DND-41 (cell line): ENCODE results near the gene CCDC178.

ENCODE experiments used
- ATAC-seq: fragments of 200-7000 bp; cut with Tn5 transposase; 3 replicates; pipeline ENCODE4 v1.9.1; 2021; ENCODE audit warnings: low read depth; ENCODE audit not compliant: insufficient read depth
- DNase-seq: peaks from one replicate; pipeline ENCODE4 v3.0.0-alpha.2; 2020
- H2AFZ ChIP-seq: 2 replicates; pipeline ENCODE4 v1.6.0; 2012; ENCODE audit warnings: low read depth, low read length
- H3K27ac ChIP-seq: 2 replicates; pipeline ENCODE4 v1.5.1; 2012; ENCODE audit warnings: low read length, inconsistent platforms
- H3K27me3 ChIP-seq: fragments of 200-600 bp; sonication (generic); 2 replicates; pipeline ENCODE4 v1.6.0; 2012; ENCODE audit warnings: low read length, mild to moderate bottlenecking, inconsistent platforms; ENCODE audit not compliant: insufficient read depth, poor library complexity
- H3K36me3 ChIP-seq: 2 replicates; pipeline ENCODE4 v1.5.1; 2012; ENCODE audit warnings: low read length, inconsistent platforms; ENCODE audit not compliant: insufficient read depth
- H3K4me1 ChIP-seq: 2 replicates; pipeline ENCODE4 v1.5.1; 2012; ENCODE audit warnings: mild to moderate bottlenecking, low read length; ENCODE audit not compliant: insufficient read depth
- H3K4me2 ChIP-seq: 2 replicates; pipeline ENCODE4 v1.6.0; 2012; ENCODE audit warnings: mild to moderate bottlenecking, moderate library complexity, low read length, inconsistent platforms; ENCODE audit not compliant: insufficient read depth
- H3K4me3 ChIP-seq, 2 experiments: fragments of 200-600 bp in 1 of 2; shearing (Covaris generic) in 1 of 2; 2 replicates each; pipeline ENCODE4 v1.5.1; 2012 to 2016; ENCODE audit warnings: inconsistent platforms in 2 of 2, low read length in 2 of 2, mild to moderate bottlenecking in 2 of 2, low read depth in 1 of 2, moderate library complexity in 1 of 2
- H3K79me2 ChIP-seq: 2 replicates; pipeline ENCODE4 v1.6.0; 2012; ENCODE audit warnings: low read length, inconsistent platforms; ENCODE audit not compliant: insufficient read depth
- H3K9ac ChIP-seq: 2 replicates; pipeline ENCODE4 v1.6.0; 2012; ENCODE audit warnings: low read depth, mild to moderate bottlenecking, inconsistent platforms, low read length, moderate library complexity
- H3K9me3 ChIP-seq: 2 replicates; pipeline ENCODE4 v1.5.1; 2012; ENCODE audit warnings: low read length, moderate library complexity, mild to moderate bottlenecking, inconsistent platforms; ENCODE audit not compliant: insufficient read depth, severe bottlenecking
- H4K20me1 ChIP-seq: 2 replicates; pipeline ENCODE4 v1.6.0; 2012; ENCODE audit warnings: low read length; ENCODE audit not compliant: insufficient read depth
- EZH2 ChIP-seq: IDR thresholded peaks from 3 replicates; pipeline ENCODE4 v1.6.1; 2012; ENCODE audit warnings: borderline replicate concordance, low read depth, mild to moderate bottlenecking, moderate library complexity, low read length, inconsistent platforms; ENCODE audit not compliant: severe bottlenecking
- TF ChIP-seq, protein P1 (sequence below): IDR thresholded peaks from 2 replicates; pipeline ENCODE4 v1.5.1; 2012; ENCODE audit warnings: borderline replicate concordance, low read length, moderate library complexity, mild to moderate bottlenecking; ENCODE audit not compliant: poor library complexity, severe bottlenecking; ENCODE audit errors: extremely low read depth

CCDC178 gene

DNA sequence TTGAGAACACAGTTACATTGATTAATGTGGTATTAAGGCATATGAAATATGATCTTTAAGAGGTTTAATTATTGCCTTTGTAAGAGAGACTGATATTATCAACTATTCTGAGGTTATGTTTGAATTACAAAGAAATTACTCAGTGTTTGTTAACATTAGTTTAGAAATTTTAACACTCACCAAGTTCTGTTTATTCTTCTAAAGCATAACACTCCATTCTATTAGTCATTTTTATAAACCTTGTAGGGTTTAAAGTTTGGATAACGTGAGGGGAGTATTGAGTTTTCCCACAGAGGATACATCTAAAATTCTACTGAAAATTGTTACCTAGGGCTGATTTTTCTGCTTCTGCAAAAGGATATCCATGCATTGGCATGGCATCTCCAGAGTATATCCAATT, 7.7 kb downstream of the CCDC178 start:
- Histone ChIP-seq H4K20me1 (no peaks in the 10 kb centered on the region), H3K79me2 (no peaks in the 10 kb centered on the region), H3K4me2 (no peak overlapping the region), H3K9ac (no peak overlapping the region), H3K36me3 (no peaks in the 10 kb centered on the region), H3K4me3 (no peak overlapping the region), H3K9me3 (no peaks in the 10 kb centered on the region), H3K4me1 (no peaks in the 10 kb centered on the region), H3K27me3 (no peaks in the 10 kb centered on the region), H2AFZ (no peak overlapping the region), H3K27ac (no peak overlapping the region)
- TF ChIP-seq, protein P1, sequence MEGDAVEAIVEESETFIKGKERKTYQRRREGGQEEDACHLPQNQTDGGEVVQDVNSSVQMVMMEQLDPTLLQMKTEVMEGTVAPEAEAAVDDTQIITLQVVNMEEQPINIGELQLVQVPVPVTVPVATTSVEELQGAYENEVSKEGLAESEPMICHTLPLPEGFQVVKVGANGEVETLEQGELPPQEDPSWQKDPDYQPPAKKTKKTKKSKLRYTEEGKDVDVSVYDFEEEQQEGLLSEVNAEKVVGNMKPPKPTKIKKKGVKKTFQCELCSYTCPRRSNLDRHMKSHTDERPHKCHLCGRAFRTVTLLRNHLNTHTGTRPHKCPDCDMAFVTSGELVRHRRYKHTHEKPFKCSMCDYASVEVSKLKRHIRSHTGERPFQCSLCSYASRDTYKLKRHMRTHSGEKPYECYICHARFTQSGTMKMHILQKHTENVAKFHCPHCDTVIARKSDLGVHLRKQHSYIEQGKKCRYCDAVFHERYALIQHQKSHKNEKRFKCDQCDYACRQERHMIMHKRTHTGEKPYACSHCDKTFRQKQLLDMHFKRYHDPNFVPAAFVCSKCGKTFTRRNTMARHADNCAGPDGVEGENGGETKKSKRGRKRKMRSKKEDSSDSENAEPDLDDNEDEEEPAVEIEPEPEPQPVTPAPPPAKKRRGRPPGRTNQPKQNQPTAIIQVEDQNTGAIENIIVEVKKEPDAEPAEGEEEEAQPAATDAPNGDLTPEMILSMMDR = no peak
- TF ChIP-seq EZH2 = no peak
- ATAC-seq (no peak), DNase-seq (no peak)

DNA sequence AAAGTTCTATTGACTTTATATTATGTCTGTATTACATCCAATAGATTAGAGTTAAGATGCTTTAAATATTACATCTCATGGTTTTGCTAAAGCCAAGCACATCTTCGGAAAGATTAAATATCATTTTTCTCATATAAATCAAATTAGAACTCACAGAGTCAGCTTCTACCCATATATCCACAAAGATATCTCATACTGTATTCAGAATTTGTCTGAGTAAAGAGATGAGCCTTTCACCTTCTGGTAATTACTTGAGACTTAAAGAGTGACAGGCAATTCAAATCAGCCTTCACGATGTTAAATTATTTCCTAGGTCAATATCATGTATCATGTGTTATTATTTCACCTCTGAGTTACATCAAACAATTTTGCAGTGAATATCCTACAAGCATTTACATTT, 13.0 kb downstream of the CCDC178 start:
- Histone ChIP-seq H3K27ac (no peak overlapping the region), H3K4me3 (no peak overlapping the region), H3K36me3 (no peaks in the 10 kb centered on the region), H3K4me1 (no peaks in the 10 kb centered on the region), H3K79me2 (no peaks in the 10 kb centered on the region), H3K27me3 (no peaks in the 10 kb centered on the region), H4K20me1 (no peaks in the 10 kb centered on the region), H3K9me3 (no peaks in the 10 kb centered on the region), H3K4me2 (no peak overlapping the region), H3K9ac (no peak overlapping the region), H2AFZ (no peak overlapping the region)
- ATAC-seq (no peak), DNase-seq (no peak)
- TF ChIP-seq EZH2 = no peak
- TF ChIP-seq, protein P1 = no peak

DNA sequence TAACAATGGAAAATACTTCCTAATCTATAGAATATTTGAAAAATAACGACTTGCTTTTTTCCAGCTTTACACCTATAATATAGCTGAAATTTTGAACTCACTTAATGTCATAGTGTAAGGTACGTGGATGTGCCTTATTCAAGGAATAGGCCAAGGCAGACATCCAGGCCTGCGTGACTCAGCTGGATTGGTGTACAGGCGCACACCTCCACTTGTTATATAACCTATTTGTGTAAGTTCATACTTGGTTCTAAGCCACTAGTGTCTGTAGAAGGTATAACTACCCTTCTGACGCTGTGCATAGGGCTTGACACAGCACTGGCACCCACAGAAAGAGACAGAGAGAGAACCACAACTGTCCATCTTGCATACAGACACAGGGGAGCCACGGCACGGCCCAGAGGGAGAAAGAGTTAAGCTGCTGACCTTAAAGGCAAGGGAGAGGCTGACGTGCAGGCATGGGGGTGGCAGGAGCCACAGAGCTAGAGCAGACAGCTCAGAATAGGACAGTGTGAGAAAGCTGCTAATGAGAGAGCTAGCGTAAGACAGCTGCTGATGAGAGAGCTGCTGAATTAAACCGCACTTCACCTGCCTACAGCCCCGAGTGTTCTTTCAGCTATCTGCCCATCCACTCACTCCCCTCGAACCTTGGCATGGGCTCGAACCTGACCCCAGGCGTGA, 16.1 kb downstream of the CCDC178 start:
- Histone ChIP-seq H3K27me3 (no peaks in the 10 kb centered on the region), H3K4me3 (no peak overlapping the region), H3K4me1 (no peaks in the 10 kb centered on the region), H3K27ac (no peak overlapping the region), H3K9ac (no peak overlapping the region), H3K4me2 (no peak overlapping the region), H4K20me1 (no peaks in the 10 kb centered on the region), H3K9me3 (no peaks in the 10 kb centered on the region), H2AFZ (no peak overlapping the region), H3K36me3 (no peaks in the 10 kb centered on the region), H3K79me2 (no peaks in the 10 kb centered on the region)
- no peak for TF ChIP-seq EZH2
- TF ChIP-seq, protein P1 = no peak
- ATAC-seq (no peak), DNase-seq (no peak)
